Effector memory CD4-positive, alpha-beta T cell (primary cell): ENCODE results near the gene SGIP1.

Experiments
- DNase-seq, 3 donors: peaks; one replicate each; pipeline ENCODE4 v3.0.0-alpha.2; 2020
- H3K27ac ChIP-seq: 2 replicates; pipeline ENCODE4 v1.7.0; 2013; ENCODE audit warnings: mild to moderate bottlenecking, low read length, moderate library complexity; ENCODE audit not compliant: insufficient read depth, poor library complexity, severe bottlenecking
- H3K27me3 ChIP-seq: replicated peaks from 2 replicates; pipeline ENCODE4 v1.7.0; 2013; ENCODE audit warnings: mild to moderate bottlenecking, low read length; ENCODE audit not compliant: insufficient read depth, control insufficient read depth, poor library complexity, severe bottlenecking
- H3K36me3 ChIP-seq: 2 replicates; pipeline ENCODE4 v1.7.0; 2013; ENCODE audit warnings: mild to moderate bottlenecking, low read length, moderate library complexity; ENCODE audit not compliant: control insufficient read depth, insufficient read depth
- H3K4me1 ChIP-seq: 2 replicates; pipeline ENCODE4 v1.7.0; 2013; ENCODE audit warnings: low read length, mild to moderate bottlenecking; ENCODE audit not compliant: control insufficient read depth, insufficient read depth, poor library complexity, severe bottlenecking
- H3K4me3 ChIP-seq: 2 replicates; pipeline ENCODE4 v1.7.0; 2013; ENCODE audit warnings: low read length, low read depth, mild to moderate bottlenecking; ENCODE audit not compliant: insufficient read depth, poor library complexity, severe bottlenecking
- H3K9me3 ChIP-seq: 2 replicates; pipeline ENCODE4 v1.7.0; 2013; ENCODE audit warnings: mild to moderate bottlenecking, low read length, moderate library complexity; ENCODE audit not compliant: control insufficient read depth

The SGIP1 gene

DNA sequence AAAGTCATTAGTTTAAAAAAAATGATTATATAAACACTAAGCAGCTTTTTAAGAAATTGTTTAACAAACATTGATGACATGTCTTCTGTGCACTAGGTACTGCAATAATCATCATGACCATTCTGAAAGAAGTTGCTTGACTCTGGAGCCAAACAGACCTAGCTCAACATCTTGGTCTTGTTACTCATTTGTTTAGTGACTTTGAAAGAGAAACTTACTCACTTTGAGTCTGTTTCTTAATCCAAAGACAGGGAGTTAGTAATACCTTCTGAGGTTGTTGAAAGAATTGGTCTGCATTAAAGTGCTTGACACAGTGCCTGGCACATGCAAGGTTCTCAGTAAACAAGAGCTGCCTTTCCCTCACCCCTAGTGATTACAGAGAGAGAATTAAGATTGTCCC lies 84.4 kb downstream of the SGIP1 start:
- H3K4me1 ChIP-seq, result no peaks in the 10 kb centered on the region
- DNase-seq, result no peak
- no peaks in the 10 kb centered on the region for H3K36me3 ChIP-seq
- H3K4me3 ChIP-seq, result no peak overlapping the region
- no peak overlapping the region for H3K27ac ChIP-seq
- H3K9me3 ChIP-seq, result no peaks in the 10 kb centered on the region
- H3K27me3 ChIP-seq, result peaks cover 6% of the 10 kb centered on the region

GRCh38 chr1:66623812-66624211 lies 89.9 kb downstream of the SGIP1 start:
- no peak for DNase-seq
- Histone ChIP-seq H3K27me3 (no peaks in the 10 kb centered on the region), H3K9me3 (no peaks in the 10 kb centered on the region), H3K4me3 (no peak overlapping the region), H3K36me3 (no peaks in the 10 kb centered on the region), H3K4me1 (no peaks in the 10 kb centered on the region), H3K27ac (no peak overlapping the region)

DNA sequence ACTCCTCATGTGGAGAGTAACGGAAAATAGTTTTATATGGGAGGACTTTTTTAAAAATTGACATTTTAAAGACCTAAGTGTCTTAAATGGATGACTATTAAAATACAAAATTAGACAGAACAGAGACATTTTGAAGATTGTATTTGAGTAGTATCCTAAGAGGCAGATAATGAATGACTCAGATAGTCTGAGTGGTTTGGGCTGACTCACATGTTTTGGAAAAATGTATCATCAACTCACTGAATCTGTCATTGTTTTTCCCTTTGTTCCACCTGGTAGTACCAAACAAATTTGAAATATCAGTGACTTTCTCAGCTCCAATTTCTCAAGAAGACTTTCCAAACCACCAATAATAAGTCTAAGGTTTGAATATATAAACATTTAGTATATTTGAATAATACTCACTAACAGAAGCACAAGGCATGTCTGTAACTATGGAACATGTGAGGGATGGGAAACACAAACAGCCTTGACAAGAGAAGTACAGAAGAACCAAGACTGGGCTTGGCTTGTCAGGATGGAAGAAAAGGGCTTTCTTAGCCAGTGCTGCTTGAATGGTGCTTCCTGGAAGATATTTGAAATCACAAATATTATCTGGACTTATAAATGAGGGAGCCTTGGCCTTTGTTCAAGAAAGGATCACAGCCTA lies 90.6 kb downstream of the SGIP1 start:
- no peak for DNase-seq
- H3K36me3 ChIP-seq, result no peaks in the 10 kb centered on the region
- no peaks in the 10 kb centered on the region for H3K4me1 ChIP-seq
- no peaks in the 10 kb centered on the region for H3K9me3 ChIP-seq
- H3K4me3 ChIP-seq, result no peak overlapping the region
- no peaks in the 10 kb centered on the region for H3K27me3 ChIP-seq
- no peak overlapping the region for H3K27ac ChIP-seq

GRCh38 chr1:66626261-66626660 lies 92.3 kb downstream of the SGIP1 start:
- H3K4me3 ChIP-seq, result no peak overlapping the region
- H3K27me3 ChIP-seq, result no peaks in the 10 kb centered on the region
- no peak for DNase-seq

DNA sequence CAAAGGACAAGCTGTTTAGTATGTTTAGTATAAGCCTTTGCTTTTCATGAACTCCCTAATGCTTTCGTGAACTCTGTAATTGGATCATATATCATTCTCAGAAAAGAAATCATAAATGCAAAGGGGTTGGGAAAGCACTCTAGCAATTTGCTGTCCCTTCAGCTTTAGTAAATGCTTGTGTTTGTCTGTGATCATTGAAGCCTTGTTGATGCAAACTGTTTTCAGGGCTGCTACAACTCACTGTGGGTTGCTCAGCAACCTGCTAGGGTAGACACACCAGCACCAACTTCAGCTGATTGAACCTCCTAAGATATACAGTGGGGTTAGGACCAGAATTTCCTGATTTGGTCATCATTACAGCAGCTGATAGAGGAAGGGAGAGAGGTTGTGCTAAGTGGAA lies 95.0 kb downstream of the SGIP1 start:
- Histone ChIP-seq H3K27me3 (no peaks in the 10 kb centered on the region), H3K4me1 (no peaks in the 10 kb centered on the region), H3K27ac (no peak overlapping the region), H3K36me3 (no peaks in the 10 kb centered on the region), H3K4me3 (no peak overlapping the region), H3K9me3 (no peaks in the 10 kb centered on the region)
- DNase-seq, result no peak

More at GRCh38 chr1:66626261-66626660, 92.3 kb downstream of the SGIP1 start:
- H3K9me3 ChIP-seq, result no peaks in the 10 kb centered on the region
- no peaks in the 10 kb centered on the region for H3K36me3 ChIP-seq
- no peaks in the 10 kb centered on the region for H3K4me1 ChIP-seq
- no peak overlapping the region for H3K27ac ChIP-seq

DNA sequence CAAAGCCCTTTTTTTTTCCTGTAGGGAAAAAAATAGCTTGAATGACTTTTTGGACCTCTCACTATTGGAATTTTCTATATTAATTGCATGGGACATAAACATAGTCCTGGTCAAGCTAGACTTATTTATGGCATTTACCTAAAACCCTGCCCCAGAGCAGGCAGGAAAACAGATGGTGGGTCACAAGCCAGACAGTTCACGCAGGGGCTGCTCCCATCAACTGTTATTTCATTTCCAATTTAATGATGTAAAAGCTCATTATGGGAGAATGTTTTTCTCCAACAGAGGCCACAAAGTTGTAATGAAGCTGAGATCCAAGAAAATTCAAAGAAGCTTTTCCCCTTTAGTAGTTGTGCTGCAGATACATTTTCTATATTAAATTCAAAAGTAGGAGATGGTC lies 99.2 kb downstream of the SGIP1 start:
- Histone ChIP-seq H3K27ac (no peak overlapping the region), H3K4me1 (no peaks in the 10 kb centered on the region), H3K27me3 (no peaks in the 10 kb centered on the region), H3K36me3 (no peaks in the 10 kb centered on the region), H3K9me3 (no peaks in the 10 kb centered on the region), H3K4me3 (no peak overlapping the region)
- no peak for DNase-seq

GRCh38 chr1:66637146-66637545 lies 103.2 kb downstream of the SGIP1 start:
- Histone ChIP-seq H3K9me3 (no peaks in the 10 kb centered on the region), H3K4me1 (no peaks in the 10 kb centered on the region), H3K4me3 (no peak overlapping the region), H3K36me3 (no peaks in the 10 kb centered on the region), H3K27ac (no peak overlapping the region), H3K27me3 (no peaks in the 10 kb centered on the region)
- no peak for DNase-seq

GRCh38 chr1:66641891-66642473 lies 108.0 kb downstream of the SGIP1 start:
- H3K27ac ChIP-seq, result no peak overlapping the region
- DNase-seq, result no peak
- H3K27me3 ChIP-seq, result peaks cover 2% of the 10 kb centered on the region
- H3K36me3 ChIP-seq, result no peaks in the 10 kb centered on the region
- H3K4me3 ChIP-seq, result no peak overlapping the region
- H3K4me1 ChIP-seq, result no peaks in the 10 kb centered on the region
- no peaks in the 10 kb centered on the region for H3K9me3 ChIP-seq

DNA sequence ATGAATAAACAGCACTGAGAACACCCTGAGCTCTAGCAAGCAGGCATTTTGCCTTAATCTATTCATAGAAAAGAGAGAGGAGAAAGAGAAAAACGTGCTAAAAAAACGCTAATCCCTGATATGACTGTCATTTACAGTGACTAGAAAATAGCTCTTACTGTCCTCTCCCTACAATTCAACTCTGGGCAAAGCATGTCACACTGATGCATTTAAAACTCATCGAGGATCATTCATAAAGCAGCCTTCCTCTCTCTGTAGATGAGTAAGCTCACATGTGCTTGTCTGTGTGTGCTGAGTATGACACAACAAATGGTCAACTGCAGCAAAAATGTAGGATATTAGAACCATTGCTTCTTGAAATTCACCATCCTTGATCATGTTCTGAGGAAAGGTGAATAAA lies 109.0 kb downstream of the SGIP1 start:
- Histone ChIP-seq H3K9me3 (no peaks in the 10 kb centered on the region), H3K27me3 (peaks cover 2% of the 10 kb centered on the region), H3K36me3 (no peaks in the 10 kb centered on the region), H3K27ac (no peak overlapping the region), H3K4me1 (no peaks in the 10 kb centered on the region), H3K4me3 (no peak overlapping the region)
- no peak for DNase-seq

- Histone ChIP-seq H3K4me3 (no peak overlapping the region), H3K9me3 (no peaks in the 10 kb centered on the region), H3K4me1 (no peaks in the 10 kb centered on the region), H3K27ac (no peak overlapping the region), H3K27me3 (peaks cover 2% of the 10 kb centered on the region), H3K36me3 (no peaks in the 10 kb centered on the region)
- DNase-seq, result no peak
Measured at GRCh38 chr1:66644331-66644730, 110.4 kb downstream of the SGIP1 start.
